ENCODE measurements around the gene ATP6V0C.

DNA sequence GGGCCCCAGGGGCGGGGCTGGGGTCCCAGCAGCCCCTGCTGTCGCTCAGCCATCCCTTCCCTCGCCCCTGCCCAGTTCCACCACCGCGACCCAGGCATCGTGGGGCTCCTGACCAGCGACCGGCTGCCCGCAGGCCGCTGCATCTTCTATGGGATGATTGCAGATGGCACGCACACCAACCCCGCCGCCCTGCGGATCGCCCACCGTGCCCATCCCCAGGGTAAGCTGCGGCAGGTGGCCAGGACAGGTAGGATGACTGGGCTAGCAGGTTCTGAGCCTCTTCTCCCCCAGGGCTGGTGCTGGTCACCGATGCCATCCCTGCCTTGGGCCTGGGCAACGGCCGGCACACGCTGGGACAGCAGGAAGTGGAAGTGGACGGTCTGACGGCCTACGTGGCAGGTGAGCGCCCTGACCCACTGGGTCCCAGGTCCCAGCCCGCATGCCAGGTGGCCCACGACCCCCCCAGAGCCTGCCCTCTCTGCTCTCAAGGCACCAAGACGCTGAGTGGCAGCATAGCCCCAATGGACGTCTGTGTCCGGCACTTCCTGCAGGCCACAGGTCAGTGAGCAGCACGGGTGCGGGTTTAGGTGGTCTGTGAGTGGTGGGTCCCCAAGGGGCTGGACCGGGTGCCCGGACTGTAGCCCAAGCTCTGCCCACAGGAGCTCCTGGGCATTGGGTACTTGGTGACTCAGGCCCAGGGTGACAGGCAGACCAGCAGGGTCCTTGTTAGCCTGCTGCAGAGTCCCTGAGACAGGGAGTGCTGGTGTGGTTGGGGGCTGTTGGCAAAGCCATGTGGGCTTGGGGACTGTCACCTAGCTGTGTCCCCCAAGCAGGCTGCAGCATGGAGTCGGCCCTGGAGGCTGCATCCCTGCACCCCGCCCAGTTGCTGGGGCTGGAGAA, 14.7 kb downstream of the ATP6V0C start:
- TF ChIP-seq, protein P1, sequence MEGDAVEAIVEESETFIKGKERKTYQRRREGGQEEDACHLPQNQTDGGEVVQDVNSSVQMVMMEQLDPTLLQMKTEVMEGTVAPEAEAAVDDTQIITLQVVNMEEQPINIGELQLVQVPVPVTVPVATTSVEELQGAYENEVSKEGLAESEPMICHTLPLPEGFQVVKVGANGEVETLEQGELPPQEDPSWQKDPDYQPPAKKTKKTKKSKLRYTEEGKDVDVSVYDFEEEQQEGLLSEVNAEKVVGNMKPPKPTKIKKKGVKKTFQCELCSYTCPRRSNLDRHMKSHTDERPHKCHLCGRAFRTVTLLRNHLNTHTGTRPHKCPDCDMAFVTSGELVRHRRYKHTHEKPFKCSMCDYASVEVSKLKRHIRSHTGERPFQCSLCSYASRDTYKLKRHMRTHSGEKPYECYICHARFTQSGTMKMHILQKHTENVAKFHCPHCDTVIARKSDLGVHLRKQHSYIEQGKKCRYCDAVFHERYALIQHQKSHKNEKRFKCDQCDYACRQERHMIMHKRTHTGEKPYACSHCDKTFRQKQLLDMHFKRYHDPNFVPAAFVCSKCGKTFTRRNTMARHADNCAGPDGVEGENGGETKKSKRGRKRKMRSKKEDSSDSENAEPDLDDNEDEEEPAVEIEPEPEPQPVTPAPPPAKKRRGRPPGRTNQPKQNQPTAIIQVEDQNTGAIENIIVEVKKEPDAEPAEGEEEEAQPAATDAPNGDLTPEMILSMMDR (IDR thresholded peaks at IDR 0.05) = no peak
- no peak for TF ChIP-seq EP300 (IDR thresholded peaks at IDR 0.05)
